ENCODE measurements around the gene GJA4. TPM values are rescaled to one million over a fixed set of nuclear protein-coding genes. Genes with fewer than 3 reads are reported as not detected.

Gene GJA4
- polyA plus RNA-seq, 1 donor from 2014 or later = not detected

GRCh38 chr1:34758751-34759150 lies 34.0 kb upstream of the GJA4 start:
- Histone ChIP-seq H3K27me3 (ENCODE audit: insufficient read depth, low read depth, low read length) (no peaks in the 10 kb centered on the region), H4K20me1 (ENCODE audit: insufficient read depth) (no peaks in the 10 kb centered on the region), H3K4me2 (ENCODE audit: low read length) (no peak overlapping the region), H3K9ac (ENCODE audit: low read length) (no peak overlapping the region), H3F3A (ENCODE audit: insufficient read depth, low read length, poor library complexity, severe bottlenecking) (no peaks in the 10 kb centered on the region), H3K9me3 (ENCODE audit: low read length) (no peaks in the 10 kb centered on the region), H3K4me3 (ENCODE audit: low read length) (no peak overlapping the region), H2AFZ (ENCODE audit: low read depth, low read length) (no peak overlapping the region), H3K36me3 (ENCODE audit: insufficient read depth, low read length) (no peaks in the 10 kb centered on the region), H3K79me2 (replicated peaks; ENCODE audit: insufficient read depth, low read length) (no peaks in the 10 kb centered on the region), H3K9me2 (ENCODE audit: insufficient read depth, low read length) (no peaks in the 10 kb centered on the region), H3K27ac (ENCODE audit: low read length) (no peak overlapping the region)
- no peak for TF ChIP-seq REST (IDR thresholded peaks at IDR 0.05; ENCODE audit: borderline replicate concordance)
- no peak for TF ChIP-seq EZH2 (IDR thresholded peaks at IDR 0.05; ENCODE audit: borderline replicate concordance, insufficient read depth, low read length, poor library complexity, severe bottlenecking)
- TF ChIP-seq EP300 (conservative IDR thresholded peaks at IDR 0.05; ENCODE audit: poor library complexity, severe bottlenecking) = no peak
- TF ChIP-seq TAF1 (IDR thresholded peaks at IDR 0.05; ENCODE audit: low read depth) = no peak
- no peak for TF ChIP-seq RAD21 (conservative IDR thresholded peaks at IDR 0.05)
- no peak for TF ChIP-seq CTCF (IDR thresholded peaks at IDR 0.05; ENCODE audit: poor library complexity, severe bottlenecking)
- TF ChIP-seq SMC3 (conservative IDR thresholded peaks at IDR 0.05; ENCODE audit: poor library complexity) = no peak
- no peak for TF ChIP-seq POLR2AphosphoS5 (IDR thresholded peaks at IDR 0.05)
- TF ChIP-seq MXI1 (conservative IDR thresholded peaks at IDR 0.05; ENCODE audit: poor library complexity, severe bottlenecking) = no peak

- no peak within 1 kb of the TSS for H3K4me2 ChIP-seq (ENCODE audit: low read length)
- H3K9me3 ChIP-seq (ENCODE audit: low read length) = no peaks in the 10 kb centered on the region
- no peak within 1 kb of the TSS for H3K27ac ChIP-seq (ENCODE audit: low read length)
- H3F3A ChIP-seq (ENCODE audit: insufficient read depth, low read length, poor library complexity, severe bottlenecking) = no peaks in the 10 kb centered on the region
- H3K4me3 ChIP-seq (ENCODE audit: low read length) = no peak within 1 kb of the TSS
- H3K79me2 ChIP-seq (replicated peaks; ENCODE audit: insufficient read depth, low read length) = no peaks in the 10 kb centered on the region
- no peak within 1 kb of the TSS for H3K9ac ChIP-seq (ENCODE audit: low read length)
- no peaks in the 10 kb centered on the region for H3K9me2 ChIP-seq (ENCODE audit: insufficient read depth, low read length)
- TF ChIP-seq RAD21 (conservative IDR thresholded peaks at IDR 0.05) = no peak
- TF ChIP-seq REST (IDR thresholded peaks at IDR 0.05; ENCODE audit: borderline replicate concordance) = no peak
- no peak for TF ChIP-seq EP300 (conservative IDR thresholded peaks at IDR 0.05; ENCODE audit: poor library complexity, severe bottlenecking)
- no peak for TF ChIP-seq MXI1 (conservative IDR thresholded peaks at IDR 0.05; ENCODE audit: poor library complexity, severe bottlenecking)
- no peak for TF ChIP-seq EZH2 (IDR thresholded peaks at IDR 0.05; ENCODE audit: borderline replicate concordance, insufficient read depth, low read length, poor library complexity, severe bottlenecking)
- TF ChIP-seq POLR2AphosphoS5 (IDR thresholded peaks at IDR 0.05) = no peak
- TF ChIP-seq TAF1 (IDR thresholded peaks at IDR 0.05; ENCODE audit: low read depth) = no peak
- H3K27me3 ChIP-seq (ENCODE audit: insufficient read depth, low read depth, low read length) = no peaks in the 10 kb centered on the region
- H2AFZ ChIP-seq (ENCODE audit: low read depth, low read length) = no peak within 1 kb of the TSS
- H4K20me1 ChIP-seq (ENCODE audit: insufficient read depth) = no peaks in the 10 kb centered on the region
- no peaks in the 10 kb centered on the region for H3K36me3 ChIP-seq (ENCODE audit: insufficient read depth, low read length)
These were observed 33.1 kb upstream of the GJA4 start, which contains the start of gene GJB4 for GRCh38 chr1:34759503-34760357. TSS of gene GJB4 (plus strand) at chr1:34759740. CDS start at chr1:34761255, 1,515 bp downstream.

Data from neural cell (in vitro differentiated cells).